TTC549 (cell line): ENCODE measurements around the gene DIABLO.
"Not testable (repeated sequence)": the region's sequence is repeated elsewhere in the genome, so short reads cannot be mapped to it uniquely, and the experiment has no call there.

Experiments
- FAIRE-seq: peaks from 2 replicates; lab custom pipeline; 2012; peaks lifted over from hg19 to GRCh38; lab: Jason Lieb, UNC

DIABLO gene

DNA sequence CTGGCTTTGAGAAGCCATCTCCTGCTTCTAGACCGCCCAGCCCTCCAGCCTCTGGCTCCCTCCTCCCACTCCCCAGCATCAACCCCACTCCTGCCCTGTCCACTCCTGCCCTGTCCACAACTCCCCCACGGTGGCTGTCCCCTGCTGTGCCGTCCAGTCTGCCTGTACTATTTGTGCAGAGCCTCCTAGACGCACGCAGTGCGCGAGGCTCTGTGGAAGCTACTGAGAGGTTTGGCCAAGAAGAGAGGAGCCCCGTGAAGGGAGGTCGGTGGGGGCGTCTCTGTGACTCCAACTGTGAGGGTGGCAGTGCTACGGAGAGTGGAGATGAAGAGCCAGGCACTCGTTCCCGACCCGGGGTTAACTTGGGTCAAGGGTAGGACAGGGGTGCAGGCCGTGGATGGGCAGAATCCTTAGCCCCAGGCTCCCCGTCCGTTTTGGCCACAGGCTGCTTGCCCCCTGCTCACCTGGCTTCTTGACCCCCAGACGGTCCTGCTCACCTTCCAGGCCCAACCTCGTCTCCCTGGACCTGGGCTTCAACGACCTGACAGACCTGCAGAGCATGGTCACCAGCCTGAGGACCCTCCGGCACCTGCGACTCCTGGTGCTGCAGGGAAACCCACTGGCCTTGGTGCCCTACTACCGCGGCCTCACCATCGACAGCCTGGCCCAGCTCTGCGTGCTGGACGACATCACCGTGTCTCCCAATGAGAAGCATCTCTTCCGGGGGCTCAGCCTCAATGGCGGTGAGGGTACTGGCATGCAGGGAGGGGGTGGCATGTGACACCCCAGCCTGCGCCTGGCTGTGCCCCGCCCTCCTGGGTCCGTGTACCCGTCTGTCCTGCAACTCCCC is 36.0 kb downstream of the DIABLO start:
- FAIRE-seq: no peak

DNA sequence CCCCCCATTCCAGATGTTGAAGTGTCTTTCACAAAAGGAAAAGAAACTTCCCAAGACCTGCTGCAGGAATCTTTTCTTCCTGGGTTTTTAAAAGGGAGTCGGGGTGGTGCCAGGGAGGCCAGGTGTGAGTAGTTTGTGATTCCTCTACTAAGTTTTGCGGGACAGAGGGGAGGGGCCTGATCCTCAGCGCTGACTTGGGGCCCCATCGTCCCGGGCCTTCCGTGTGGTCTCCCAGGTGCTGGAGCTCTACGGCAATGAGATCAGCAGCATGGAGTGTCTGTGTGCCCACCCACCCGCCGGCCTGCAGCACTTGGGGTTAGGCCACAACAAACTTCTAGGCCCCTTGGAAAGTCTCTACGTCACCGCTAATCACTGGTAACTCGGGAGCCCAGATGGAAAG is 38.4 kb downstream of the DIABLO start:
- no peak for FAIRE-seq

DNA sequence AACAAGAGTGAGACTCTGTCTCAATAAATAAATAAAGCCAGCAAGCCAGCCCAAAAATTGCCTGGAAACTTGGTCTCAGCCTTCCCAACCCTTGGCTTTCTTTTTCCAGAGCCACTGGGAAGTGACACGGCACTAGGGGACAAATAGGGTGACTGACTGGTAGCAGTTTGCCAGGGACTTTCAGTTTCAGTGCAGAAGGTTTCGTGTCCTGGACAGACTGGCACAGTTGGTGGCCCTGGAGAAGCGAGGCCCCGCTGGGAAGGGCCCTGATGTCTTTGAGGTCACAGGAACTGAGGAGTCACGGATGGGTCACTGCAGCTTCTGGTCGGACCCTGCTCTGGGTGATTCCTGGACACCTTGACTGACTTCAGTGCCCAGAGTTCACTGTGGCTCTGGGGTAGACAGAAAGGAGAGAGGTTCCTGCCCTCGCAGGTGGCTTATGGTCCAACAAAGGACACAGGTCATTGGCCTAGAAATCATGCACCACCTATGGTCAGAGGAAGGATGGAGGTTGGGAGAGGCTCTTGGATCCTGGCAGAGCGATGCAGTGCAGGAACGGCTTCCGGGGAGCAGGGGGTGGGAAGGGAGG is 40.3 kb downstream of the DIABLO start:
- FAIRE-seq: no peak

DNA sequence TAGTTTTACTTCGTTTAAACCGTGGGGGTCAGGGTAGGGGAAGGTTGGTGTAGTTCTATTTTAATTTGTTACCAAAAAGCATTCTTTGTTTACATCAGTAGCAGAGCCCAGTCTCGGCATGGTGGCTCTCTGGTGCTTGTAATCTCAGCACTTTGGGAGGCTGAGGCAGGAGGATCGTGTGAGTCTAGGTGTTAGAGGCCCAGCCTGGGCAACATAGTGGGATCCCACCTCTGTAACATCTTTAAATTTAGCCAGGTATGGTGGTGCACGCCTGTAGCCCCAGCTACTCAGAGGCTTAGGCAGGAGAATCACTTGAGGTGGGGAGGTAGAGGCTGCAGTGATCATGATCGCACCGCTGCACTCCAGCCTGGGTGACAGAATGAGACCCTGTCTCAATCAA is 40.8 kb downstream of the DIABLO start:
- no peak for FAIRE-seq

DNA sequence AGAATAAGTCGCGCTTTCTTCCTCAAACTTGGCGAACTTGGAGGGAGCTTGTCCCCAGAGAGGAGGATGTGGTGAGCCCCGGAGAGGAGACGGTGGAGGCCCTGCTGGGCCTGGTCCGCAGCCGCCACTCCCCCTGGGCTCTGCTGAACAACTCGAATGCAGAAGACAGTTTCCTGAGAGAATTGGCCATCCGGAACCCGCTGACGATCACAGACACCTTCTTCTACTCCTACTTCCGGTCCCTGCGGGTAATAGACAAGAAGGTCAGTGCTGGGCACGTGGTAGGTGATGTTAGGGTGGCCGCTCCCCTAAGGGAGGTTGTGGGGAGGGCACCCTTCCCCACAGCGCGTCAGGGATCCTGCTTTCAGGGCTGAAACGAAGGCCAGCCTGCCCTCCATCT is 41.3 kb downstream of the DIABLO start:
- FAIRE-seq: no peak

DNA sequence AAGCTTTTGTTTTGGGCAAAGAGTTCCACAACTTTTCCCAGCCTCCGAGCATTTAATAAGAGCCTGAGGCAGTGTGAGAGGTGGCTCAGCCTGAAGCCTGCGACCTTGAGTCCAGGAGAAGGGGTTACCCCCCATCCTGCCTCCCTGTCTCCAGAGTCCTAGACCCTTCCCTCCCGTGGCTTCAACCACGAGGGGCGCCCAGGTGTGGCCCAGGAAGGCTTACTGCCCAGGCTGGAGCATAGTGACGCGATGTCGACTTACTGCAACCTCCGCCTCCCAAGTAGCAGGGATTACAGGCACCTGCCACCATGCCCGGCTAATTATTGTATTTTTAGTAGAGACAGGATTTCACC is 42.3 kb downstream of the DIABLO start:
- FAIRE-seq: no peak

DNA sequence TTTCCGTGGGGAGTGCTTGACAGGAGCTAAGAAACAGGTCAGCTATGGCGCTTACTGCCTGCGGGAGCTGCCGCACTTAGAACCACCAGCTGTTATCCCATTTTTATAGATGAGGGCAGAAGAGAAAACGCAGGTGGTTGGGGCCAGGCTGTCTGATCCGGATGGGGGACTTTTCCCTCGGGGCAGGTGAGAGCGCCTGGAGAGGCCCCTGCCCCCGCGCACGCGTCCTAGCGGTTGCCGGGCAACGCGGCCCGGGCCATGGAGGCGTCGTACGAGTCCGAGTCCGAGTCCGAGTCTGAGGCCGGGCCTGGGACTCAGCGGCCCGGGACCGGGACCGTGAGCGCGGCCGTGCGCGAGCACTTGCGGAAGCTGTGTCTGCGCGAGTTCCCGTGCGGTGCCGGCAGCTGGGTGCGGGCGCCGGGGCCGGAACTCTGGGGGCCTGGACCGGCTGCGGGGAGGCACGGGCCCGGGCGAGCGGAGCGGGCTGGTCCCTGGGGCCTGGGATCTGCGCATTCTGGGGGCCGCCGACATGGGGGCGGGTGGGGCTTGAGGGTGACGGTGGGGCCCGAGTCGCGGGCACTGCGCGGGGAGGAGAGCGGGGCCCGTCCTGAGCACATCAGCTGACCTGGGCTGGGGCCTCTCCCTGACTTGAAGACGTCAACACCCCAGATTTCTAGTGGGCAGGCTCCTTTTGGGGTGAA is 42.8 kb downstream of the DIABLO start, which contains the start of gene LRRC43:
LRRC43 (plus strand) TSS at position 237 of the 701 bp plus-strand sequence; CDS start at position 259, 22 bp downstream.
- FAIRE-seq: no peak

DNA sequence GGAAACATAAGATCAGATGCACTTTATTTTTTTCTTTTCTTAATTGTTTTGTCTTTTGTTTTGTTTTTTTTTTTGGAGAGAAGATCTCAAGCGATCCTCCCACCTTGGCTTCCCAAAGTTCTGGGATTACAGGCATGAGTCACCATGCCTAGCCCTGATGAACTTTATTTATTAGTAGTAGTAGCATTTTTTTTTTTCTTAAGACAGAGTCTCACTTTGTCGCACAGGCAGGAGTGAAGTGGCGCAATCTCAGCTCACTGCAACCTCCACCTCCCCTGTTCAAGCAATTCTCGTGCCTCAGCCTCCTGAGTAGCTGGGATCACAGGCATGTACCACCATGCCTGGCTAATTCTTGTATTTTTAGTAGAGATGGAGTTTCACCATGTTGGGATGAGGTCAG is 49.4 kb downstream of the DIABLO start:
- not testable (repeated sequence) for FAIRE-seq

DNA sequence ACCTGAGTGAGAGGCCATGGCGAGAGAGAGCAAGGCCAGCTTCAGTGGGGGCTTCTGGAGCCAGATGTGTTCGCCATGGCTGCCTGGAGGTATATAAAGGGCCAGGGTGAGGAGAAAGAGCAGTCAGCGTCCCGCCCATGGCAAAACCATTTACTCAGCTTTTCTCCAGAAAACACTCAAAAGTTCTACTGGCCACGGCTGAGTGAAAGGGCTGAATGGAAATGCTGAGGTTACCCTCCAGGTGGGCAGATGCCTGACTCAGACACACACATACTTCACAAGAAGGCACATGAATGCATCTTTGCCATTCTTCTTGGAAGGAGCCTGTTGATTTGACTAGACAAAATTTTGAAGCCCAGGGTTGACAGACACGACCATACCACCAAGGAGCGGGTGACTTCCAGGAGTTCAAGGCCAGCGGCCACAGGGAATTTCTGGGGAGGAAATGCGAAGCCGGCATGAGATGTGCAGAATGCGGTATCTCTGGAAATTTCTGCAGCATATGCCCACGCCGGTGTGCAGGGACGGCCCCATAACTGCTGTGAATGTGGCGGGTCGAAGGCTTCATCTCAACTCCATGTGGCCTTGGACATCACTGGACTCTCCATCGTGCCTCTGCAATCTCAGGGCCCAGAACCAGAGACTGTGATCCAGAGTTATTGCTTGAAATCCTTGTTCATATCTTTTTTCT is 51.6 kb downstream of the DIABLO start, which contains the start of gene IL31:
IL31 (minus strand) TSS at position 67 of the 691 bp plus-strand sequence; CDS start at position 18, 49 bp downstream.
- no peak for FAIRE-seq

DNA sequence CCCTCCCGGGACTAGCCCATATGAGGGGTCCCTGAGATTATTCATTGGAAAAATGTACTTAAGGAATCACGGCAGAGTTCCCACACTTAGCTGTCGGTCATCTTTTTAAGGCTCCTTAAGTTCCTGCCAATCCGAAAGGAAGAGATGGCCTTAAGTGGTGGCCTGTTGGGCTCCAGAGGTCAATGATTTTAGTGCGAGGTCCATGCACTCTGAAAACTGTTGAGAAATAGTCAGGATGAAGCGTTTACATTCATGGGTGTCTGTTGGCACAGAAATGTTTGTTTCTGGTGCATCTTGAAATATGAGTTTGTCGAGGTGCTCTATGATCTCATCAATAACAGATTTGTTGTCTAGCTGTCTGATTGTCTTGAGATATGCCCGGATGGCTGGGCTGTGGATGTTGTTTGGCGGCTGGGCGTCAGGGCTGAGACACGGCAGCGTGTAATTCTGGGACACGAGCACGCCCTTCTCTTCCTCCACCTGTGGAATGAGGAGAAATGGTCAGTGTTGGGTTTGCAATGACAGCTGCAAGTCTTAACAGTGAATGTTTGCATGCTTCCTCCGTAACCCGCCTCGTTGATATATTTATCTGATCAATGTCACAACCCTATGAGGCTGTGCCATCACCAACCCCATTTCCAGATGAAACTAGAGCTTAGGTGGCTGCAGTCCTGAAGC is 53.5 kb downstream of the DIABLO start:
- no peak for FAIRE-seq

DNA sequence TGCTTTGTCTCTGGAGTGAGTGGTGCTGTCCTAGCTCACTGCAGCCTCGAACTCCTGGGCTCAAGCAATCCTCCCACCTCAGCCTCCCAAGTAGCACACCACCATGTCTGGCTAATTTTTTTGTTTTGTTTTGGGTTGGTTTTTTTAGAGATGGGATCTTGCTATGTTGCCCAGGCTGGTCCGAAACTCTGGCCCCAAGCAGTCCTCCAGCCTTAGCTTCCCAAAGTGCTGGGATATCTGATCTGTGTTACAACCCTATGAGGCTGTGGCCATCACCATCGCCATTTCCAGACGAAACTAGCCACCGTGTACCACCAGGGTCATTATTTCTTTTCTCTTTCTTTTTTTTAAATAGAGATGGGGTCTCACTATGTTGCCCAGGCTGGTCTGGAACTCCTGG is 54.5 kb downstream of the DIABLO start:
- FAIRE-seq: no peak

DNA sequence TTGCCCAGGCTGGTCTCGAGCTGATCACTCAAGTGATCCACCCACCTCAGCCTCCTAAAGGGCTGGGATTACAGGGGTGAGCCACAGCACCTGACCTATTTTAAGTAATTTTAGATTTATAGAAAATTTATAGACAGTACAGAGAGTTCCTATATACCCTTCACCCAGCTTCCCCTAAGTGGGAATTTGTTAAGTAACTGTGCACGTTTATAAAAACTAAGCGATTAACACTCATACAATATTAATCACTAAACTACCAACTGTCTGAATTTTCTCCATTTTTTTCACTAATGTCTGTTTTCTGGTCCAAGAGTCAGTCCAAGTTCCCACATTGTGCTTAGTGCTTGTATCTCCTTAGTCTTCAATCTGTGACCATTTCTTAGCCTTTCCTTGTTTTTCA is 57.4 kb downstream of the DIABLO start:
- no peak for FAIRE-seq

DNA sequence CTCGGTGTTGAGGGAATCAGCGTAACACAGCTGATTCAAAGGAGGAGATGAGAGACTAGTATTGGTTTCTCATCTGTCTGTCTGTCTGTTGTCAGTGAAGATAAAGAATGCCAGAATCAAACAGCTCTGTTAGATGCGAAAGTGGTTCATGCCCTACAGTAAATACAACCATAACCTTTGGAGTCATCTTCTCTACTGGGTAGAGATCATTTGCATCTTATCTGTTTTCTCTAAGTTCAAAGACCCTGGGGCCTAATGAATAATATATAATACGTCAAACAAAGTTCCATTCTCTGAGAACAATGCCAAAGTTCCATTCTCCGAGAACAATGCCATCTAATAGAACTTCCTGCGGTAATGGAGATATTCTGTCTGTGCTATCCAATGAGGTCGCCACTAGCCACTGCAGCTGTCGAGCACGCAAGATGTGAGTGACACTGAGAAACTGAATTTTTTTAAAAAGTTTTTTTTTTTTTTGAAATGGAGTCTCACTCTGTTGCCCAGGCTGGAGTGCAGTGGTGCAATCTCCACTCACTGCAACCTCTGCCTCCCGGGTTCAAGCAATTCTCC is 58.4 kb downstream of the DIABLO start:
- no peak for FAIRE-seq

DNA sequence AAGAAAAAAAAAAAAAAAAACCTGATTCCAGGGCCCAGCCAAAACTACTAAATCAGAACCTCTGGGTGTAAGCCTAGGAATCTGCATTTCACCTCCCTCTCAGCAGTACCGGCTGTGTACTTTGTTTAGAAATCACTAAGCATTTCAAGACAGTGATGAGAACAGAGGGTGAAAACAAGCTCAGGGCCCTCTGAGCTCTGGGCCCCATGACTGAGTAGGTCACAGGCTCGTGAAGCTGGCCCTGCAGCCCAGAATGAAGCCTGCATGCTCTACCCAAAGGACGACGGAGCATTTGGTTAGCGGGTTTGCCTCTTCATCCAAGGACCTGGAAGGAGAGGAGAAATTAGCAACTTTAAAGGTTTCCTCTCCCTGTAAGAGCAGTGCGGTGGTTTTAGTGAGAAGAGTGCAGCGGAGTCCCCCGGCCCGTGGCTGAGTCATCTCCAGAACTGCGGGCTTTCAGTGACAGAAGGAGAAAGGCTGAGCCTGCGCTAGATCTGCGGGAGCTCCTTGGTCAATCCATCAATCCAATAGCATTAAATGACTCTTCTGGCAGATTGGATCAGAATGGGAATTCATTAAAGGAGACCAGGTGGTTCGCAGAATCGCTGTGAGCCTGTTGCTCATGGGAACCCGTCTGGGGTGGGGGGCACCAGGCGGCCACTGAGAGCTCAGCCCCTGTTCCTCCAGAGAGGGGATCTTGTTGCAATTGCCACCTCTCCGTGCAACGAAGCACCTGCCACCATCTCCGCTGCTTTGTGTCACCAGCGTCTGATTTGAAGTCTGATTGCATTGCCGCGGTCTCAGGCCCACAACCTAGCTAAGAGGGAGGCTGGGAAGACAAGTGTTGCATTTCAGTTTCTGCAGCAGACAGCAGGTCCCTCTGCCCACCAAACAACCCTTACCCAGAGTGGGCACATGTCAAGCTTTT is 59.2 kb downstream of the DIABLO start:
- no peak for FAIRE-seq

DNA sequence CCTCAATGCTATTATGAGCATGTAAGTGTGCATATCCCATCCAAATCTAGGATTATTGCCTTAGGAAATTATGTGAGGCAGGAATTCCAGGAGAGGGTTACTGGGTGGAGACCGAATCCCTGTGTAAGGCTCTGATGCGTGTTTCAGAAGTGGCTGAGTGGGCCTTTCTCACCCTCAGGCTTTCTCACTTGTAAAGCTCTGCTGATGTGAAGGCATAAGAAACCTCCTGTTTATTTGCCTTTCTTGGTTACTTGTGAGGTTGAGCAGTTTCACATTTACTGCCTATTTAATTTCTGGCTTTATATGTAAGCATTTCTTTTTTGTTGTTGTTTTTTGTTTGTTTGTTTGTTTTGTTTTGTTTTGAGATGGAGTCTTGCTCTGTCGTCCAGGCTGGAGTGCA is 62.9 kb downstream of the DIABLO start:
- no peak for FAIRE-seq

DNA sequence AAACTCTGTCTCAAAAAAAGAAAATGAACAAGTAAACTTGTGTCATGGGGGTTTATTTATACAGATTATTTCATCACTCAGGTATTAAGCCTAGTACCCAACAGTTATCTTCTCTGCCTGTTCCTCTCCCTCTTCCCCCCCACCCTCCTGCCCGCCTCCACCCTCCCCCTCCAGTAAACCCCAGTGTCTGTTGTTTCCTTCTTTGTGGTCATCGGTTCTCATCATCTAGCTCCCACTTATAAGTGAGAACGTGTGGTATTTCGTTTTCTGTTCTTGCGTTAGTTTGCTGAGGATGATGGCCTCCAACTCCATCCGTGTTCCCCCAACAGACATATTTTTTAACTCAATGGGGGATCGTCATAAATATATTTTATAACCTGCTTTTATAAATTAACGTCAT is 64.2 kb downstream of the DIABLO start:
- FAIRE-seq: no peak

DNA sequence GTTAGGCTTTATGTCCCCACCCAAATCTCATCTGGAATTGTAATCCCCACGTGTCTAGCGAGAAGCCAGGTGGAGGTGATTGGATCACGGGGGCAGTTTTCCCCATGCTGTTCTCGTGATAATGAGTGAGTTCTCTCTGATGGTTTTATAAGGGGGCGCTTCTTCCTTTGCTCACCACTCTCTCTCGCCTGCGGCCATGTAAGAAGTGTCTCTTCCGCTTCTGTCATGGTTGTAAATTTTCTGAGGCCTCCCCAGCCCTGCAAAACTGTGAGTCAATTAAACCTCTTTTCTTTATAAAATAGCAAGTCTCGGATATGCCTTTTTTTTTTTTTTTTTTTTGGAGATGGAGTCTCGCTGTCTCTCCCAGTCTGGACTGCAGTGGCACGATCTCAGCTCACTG is 65.1 kb downstream of the DIABLO start:
- FAIRE-seq: no peak

DNA sequence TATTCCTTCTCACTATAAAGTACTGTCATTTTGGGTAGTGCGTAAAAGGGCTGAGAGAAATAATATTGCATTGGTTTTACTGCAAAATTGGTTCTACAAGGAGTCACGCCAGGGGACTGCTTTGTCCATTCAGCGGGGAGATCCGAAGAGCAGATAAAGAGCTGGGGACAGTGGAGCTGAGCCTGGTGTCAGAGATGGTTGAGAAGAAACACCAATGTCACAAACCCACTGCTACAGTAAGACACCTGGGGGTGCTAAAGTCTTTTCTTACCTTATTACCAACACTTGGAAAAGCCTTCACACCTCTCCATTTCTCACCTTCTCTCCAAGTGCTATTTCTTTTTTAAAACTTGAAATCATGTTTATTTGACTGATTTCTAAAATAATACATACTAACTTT is 66.0 kb downstream of the DIABLO start:
- no peak for FAIRE-seq

DNA sequence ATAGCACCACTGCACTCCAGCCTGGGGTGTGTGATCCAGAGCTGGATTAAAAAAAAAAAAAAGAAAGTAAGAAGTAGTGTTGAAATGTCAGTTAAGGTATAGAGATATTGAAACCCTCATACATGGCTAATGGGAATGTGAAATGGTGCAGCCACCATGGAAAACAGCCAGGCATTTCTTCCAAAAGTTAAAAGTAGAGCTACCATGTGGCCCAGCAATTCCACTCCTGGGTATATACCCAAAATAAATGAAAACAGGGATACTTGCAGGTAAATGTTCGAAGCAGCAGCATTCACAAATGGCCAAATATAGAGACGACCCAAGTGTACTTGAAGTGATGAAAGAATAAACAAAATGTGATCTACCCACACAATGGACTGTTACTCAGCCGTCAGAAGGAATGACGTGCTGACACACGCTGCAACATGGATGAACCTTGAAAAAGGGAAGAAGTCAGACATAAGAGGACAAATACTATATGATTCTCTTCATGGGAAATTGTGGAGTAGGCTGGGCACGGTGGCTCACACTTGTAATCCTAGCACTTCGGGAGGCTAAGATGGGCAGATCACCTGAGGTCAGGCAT is 67.1 kb downstream of the DIABLO start:
- no peak for FAIRE-seq
